OCI-LY1 (cell line): ENCODE data around the gene FAM81A.

ENCODE experiments used
- H2AFZ ChIP-seq: fragments of 200-600 bp; sonication (generic), shearing (Covaris generic); 2 replicates; pipeline ENCODE4 v1.6.0; 2014; ENCODE audit warnings: antibody characterized with exemption, mild to moderate bottlenecking, low read length
- H3F3A ChIP-seq: fragments of 200-600 bp; sonication (generic), shearing (Covaris generic); 2 replicates; pipeline ENCODE4 v1.6.0; 2014; ENCODE audit warnings: mild to moderate bottlenecking, antibody characterized with exemption, low read length, moderate library complexity; ENCODE audit not compliant: insufficient read depth
- H3K27ac ChIP-seq: fragments of 200-600 bp; sonication (generic); 2 replicates; pipeline ENCODE4 v1.5.1; 2014; ENCODE audit warnings: low read length, mixed run types, mild to moderate bottlenecking, low read depth; ENCODE audit not compliant: poor library complexity, severe bottlenecking
- H3K27me3 ChIP-seq: fragments of 200-600 bp; sonication (generic); 2 replicates; pipeline ENCODE4 v1.6.0; 2014; ENCODE audit warnings: antibody characterized with exemption, mild to moderate bottlenecking, low read length, moderate library complexity; ENCODE audit not compliant: insufficient read depth
- H3K36me3 ChIP-seq: fragments of 200-600 bp; sonication (generic); 2 replicates; pipeline ENCODE4 v1.6.1; 2014; ENCODE audit warnings: mild to moderate bottlenecking, antibody characterized with exemption, low read length, moderate library complexity, mixed read lengths; ENCODE audit not compliant: insufficient read depth
- H3K4me1 ChIP-seq: fragments of 200-600 bp; sonication (generic); 2 replicates; pipeline ENCODE4 v1.5.1; 2014; ENCODE audit warnings: mild to moderate bottlenecking, low read length, moderate library complexity; ENCODE audit not compliant: insufficient read depth, severe bottlenecking
- H3K4me2 ChIP-seq: fragments of 200-600 bp; sonication (generic), shearing (Covaris generic); 2 replicates; pipeline ENCODE4 v1.6.1; 2014; ENCODE audit warnings: low read length
- H3K4me3 ChIP-seq: fragments of 200-600 bp; sonication (generic); 2 replicates; pipeline ENCODE4 v1.5.1; 2014; ENCODE audit warnings: low read length, low read depth, mild to moderate bottlenecking, mixed read lengths; ENCODE audit not compliant: poor library complexity, severe bottlenecking
- H3K79me2 ChIP-seq: fragments of 200-600 bp; shearing (Covaris generic); 2 replicates; pipeline ENCODE4 v1.6.1; 2016; ENCODE audit warnings: mixed run types, low read length, mixed read lengths; ENCODE audit not compliant: insufficient read depth
- H3K9ac ChIP-seq: fragments of 200-600 bp; sonication (generic), shearing (Covaris generic); 2 replicates; pipeline ENCODE4 v1.6.1; 2014; ENCODE audit warnings: mild to moderate bottlenecking, low read length, mixed read lengths
- H3K9me2 ChIP-seq: fragments of 200-600 bp; sonication (generic), shearing (Covaris generic); 2 replicates; pipeline ENCODE4 v1.6.1; 2014; ENCODE audit warnings: low read depth, mild to moderate bottlenecking, low read length, mixed read lengths
- H3K9me3 ChIP-seq: fragments of 200-600 bp; shearing (Covaris generic); 2 replicates; pipeline ENCODE4 v1.6.1; 2014; ENCODE audit warnings: low read length, mixed read lengths
- H4K20me1 ChIP-seq: fragments of 200-600 bp; sonication (generic), shearing (Covaris generic); 2 replicates; pipeline ENCODE4 v1.6.0; 2016; ENCODE audit warnings: mild to moderate bottlenecking, low read length; ENCODE audit not compliant: insufficient read depth
- CTCF ChIP-seq: fragments of 200-600 bp; sonication (generic), shearing (Covaris generic); IDR thresholded peaks from 2 replicates; pipeline ENCODE4 v1.5.1; 2017; ENCODE audit warnings: mild to moderate bottlenecking, antibody characterized with exemption, low read length, moderate library complexity, mixed read lengths
- EZH2 ChIP-seq: fragments of 200-600 bp; sonication (generic), shearing (Covaris generic); IDR thresholded peaks from 2 replicates; pipeline ENCODE4 v1.8.0; 2017; ENCODE audit warnings: borderline replicate concordance, mixed run types, mild to moderate bottlenecking, antibody characterized with exemption, low read length, moderate library complexity, mixed read lengths

FAM81A gene

GRCh38 chr15:59549301-59550185 is 111.6 kb downstream of the FAM81A start:
- TF ChIP-seq CTCF: no peak
- TF ChIP-seq EZH2: no peak
- Histone ChIP-seq H3K9me2 (no peaks in the 10 kb centered on the region), H3K79me2 (no peaks in the 10 kb centered on the region), H3K4me2 (no peak overlapping the region), H3K36me3 (no peaks in the 10 kb centered on the region; the same call in 1 of the 2 replicates), H3K4me3 (no peak overlapping the region), H3K27me3 (no peaks in the 10 kb centered on the region; the same call in 1 of the 2 replicates), H3K9me3 (no peaks in the 10 kb centered on the region), H3F3A (no peaks in the 10 kb centered on the region), H3K9ac (no peak overlapping the region), H3K4me1 (no peaks in the 10 kb centered on the region), H4K20me1 (no peaks in the 10 kb centered on the region), H2AFZ (no peak overlapping the region), H3K27ac (no peak overlapping the region)

DNA sequence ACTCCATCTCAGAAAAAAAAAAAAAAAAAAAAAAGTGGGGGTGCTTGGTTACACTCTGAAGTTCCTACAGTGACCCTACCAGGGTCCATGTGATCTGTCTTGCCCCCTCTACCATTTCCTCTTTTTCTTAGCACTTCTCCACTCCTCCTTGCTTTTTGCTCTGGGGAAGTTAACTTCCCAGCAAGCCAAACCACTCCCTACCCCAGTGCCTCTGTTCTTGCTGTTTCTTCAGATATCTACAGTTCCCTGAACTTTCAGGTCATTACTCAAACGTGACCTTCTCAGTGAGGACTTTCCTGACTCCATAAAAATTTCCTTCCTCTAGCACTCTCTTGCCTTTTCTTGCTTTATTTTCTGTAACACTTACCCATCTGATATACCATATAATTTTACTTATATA is 112.5 kb downstream of the FAM81A start:
- no peak overlapping the region for H2AFZ ChIP-seq
- no peaks in the 10 kb centered on the region for H3K4me1 ChIP-seq
- H3K9ac ChIP-seq: no peak overlapping the region
- H3K27ac ChIP-seq: no peak overlapping the region
- no peaks in the 10 kb centered on the region; the same call in 1 of the 2 replicates for H3K27me3 ChIP-seq
- TF ChIP-seq CTCF (no peak), EZH2 (no peak)
- no peaks in the 10 kb centered on the region; the same call in 1 of the 2 replicates for H3K36me3 ChIP-seq
- no peaks in the 10 kb centered on the region for H3K79me2 ChIP-seq
- H4K20me1 ChIP-seq: no peaks in the 10 kb centered on the region
- no peaks in the 10 kb centered on the region for H3K9me2 ChIP-seq
- H3K4me2 ChIP-seq: no peak overlapping the region
- no peaks in the 10 kb centered on the region for H3K9me3 ChIP-seq
- no peaks in the 10 kb centered on the region for H3F3A ChIP-seq
- H3K4me3 ChIP-seq: no peak overlapping the region

GRCh38 chr15:59550956-59551355 is 113.0 kb downstream of the FAM81A start:
- no peak overlapping the region for H3K9ac ChIP-seq
- no peak overlapping the region for H2AFZ ChIP-seq
- no peaks in the 10 kb centered on the region for H3K79me2 ChIP-seq
- no peaks in the 10 kb centered on the region for H4K20me1 ChIP-seq
- no peaks in the 10 kb centered on the region; the same call in 1 of the 2 replicates for H3K27me3 ChIP-seq
- no peaks in the 10 kb centered on the region for H3F3A ChIP-seq
- no peak overlapping the region for H3K4me3 ChIP-seq
- no peaks in the 10 kb centered on the region for H3K4me1 ChIP-seq
- H3K9me3 ChIP-seq: no peaks in the 10 kb centered on the region
- no peak overlapping the region for H3K4me2 ChIP-seq
- TF ChIP-seq CTCF (no peak), EZH2 (no peak)
- no peak overlapping the region for H3K27ac ChIP-seq
- no peaks in the 10 kb centered on the region; the same call in 1 of the 2 replicates for H3K36me3 ChIP-seq
- H3K9me2 ChIP-seq: no peaks in the 10 kb centered on the region
